ENCODE results near the gene ACAN. TPM values are rescaled to one million over a fixed set of nuclear protein-coding genes. Genes with fewer than 3 reads are reported as not detected.

ACAN gene
- total RNA-seq, 1 experiment from 2014 or later: 0.03 TPM

DNA sequence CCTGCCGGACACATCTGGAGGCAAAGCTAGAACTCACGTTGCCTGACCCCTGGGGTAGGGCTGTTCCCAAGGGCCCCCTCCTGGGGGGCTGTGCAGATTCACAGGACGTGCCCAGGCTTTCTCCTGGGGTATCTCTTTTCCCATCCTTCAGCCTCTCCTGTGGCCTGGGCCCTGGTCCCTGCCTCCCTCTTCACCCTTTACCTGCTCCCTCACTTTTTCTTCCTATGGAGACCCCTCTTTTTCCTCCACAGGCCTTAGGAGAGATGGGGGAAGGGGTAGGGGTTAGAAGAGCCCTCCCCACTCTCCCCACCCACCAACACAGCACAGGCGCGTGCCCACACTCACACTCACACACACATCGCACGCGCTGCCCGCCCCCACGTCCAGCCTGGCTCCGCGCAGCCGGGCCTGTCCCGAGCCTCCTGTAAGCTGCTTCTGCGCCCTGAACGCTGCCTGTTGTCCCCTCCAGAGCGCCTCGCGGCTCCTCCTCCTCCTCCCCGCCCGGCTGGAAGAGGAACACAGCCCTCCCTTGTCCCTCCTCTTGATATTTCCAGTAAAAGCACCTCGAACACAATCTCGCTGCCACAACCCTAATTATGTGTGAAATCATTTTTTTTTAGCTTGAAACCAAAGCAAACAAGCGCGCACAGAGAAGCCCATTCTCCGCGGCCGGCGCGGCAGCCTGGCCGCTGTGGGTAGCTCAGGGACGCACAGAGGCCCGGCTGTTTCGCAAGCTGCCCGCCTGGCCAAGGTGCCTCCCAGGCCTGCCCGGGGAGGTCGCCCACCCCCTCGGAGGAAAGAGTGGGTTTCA lies 33.9 kb upstream of the ACAN start:
- BruUV-seq (replicated peaks): no TSS peak
- no peaks in the 10 kb centered on the region for H3K9me3 ChIP-seq (ENCODE audit: control insufficient read depth, insufficient read depth, low read depth, low read length)
- H3K4me1 ChIP-seq (ENCODE audit: control insufficient read depth, insufficient read depth, low read length): no peaks in the 10 kb centered on the region
- in situ Hi-C loops (cut with HindIII; ENCODE audit: low pct_unique_long_range_greater_than_20kb, low sequenced_read_pairs): no loop called here
- no peak for TF ChIP-seq SIN3A (IDR thresholded peaks at IDR 0.05; ENCODE audit: borderline replicate concordance, insufficient read depth, low read depth, low read length)
- no peak for TF ChIP-seq POLR2AphosphoS5 (IDR thresholded peaks at IDR 0.05; ENCODE audit: low read depth, low read length)
- TF ChIP-seq, protein P1, sequence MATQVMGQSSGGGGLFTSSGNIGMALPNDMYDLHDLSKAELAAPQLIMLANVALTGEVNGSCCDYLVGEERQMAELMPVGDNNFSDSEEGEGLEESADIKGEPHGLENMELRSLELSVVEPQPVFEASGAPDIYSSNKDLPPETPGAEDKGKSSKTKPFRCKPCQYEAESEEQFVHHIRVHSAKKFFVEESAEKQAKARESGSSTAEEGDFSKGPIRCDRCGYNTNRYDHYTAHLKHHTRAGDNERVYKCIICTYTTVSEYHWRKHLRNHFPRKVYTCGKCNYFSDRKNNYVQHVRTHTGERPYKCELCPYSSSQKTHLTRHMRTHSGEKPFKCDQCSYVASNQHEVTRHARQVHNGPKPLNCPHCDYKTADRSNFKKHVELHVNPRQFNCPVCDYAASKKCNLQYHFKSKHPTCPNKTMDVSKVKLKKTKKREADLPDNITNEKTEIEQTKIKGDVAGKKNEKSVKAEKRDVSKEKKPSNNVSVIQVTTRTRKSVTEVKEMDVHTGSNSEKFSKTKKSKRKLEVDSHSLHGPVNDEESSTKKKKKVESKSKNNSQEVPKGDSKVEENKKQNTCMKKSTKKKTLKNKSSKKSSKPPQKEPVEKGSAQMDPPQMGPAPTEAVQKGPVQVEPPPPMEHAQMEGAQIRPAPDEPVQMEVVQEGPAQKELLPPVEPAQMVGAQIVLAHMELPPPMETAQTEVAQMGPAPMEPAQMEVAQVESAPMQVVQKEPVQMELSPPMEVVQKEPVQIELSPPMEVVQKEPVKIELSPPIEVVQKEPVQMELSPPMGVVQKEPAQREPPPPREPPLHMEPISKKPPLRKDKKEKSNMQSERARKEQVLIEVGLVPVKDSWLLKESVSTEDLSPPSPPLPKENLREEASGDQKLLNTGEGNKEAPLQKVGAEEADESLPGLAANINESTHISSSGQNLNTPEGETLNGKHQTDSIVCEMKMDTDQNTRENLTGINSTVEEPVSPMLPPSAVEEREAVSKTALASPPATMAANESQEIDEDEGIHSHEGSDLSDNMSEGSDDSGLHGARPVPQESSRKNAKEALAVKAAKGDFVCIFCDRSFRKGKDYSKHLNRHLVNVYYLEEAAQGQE (IDR thresholded peaks at IDR 0.05; ENCODE audit: insufficient read depth in 1 of 2, low read depth in 2 of 2, low read length in 1 of 2): no peak
- TF ChIP-seq, protein P2, sequence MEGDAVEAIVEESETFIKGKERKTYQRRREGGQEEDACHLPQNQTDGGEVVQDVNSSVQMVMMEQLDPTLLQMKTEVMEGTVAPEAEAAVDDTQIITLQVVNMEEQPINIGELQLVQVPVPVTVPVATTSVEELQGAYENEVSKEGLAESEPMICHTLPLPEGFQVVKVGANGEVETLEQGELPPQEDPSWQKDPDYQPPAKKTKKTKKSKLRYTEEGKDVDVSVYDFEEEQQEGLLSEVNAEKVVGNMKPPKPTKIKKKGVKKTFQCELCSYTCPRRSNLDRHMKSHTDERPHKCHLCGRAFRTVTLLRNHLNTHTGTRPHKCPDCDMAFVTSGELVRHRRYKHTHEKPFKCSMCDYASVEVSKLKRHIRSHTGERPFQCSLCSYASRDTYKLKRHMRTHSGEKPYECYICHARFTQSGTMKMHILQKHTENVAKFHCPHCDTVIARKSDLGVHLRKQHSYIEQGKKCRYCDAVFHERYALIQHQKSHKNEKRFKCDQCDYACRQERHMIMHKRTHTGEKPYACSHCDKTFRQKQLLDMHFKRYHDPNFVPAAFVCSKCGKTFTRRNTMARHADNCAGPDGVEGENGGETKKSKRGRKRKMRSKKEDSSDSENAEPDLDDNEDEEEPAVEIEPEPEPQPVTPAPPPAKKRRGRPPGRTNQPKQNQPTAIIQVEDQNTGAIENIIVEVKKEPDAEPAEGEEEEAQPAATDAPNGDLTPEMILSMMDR (IDR thresholded peaks at IDR 0.05): no peak
- no peak for TF ChIP-seq TCF7L2 (IDR thresholded peaks at IDR 0.05; ENCODE audit: low read depth, low read length)
- peak overlapping the region; percentile 3 to 40; a peak in 2 of 4 replicates for H3K4me3 ChIP-seq (ENCODE audit: low read depth in 2 of 2, low read length in 2 of 2)
- ATAC-seq (peak; percentile 86), DNase-seq (ENCODE audit: low read depth, low spot score) (no peak)
- H3K36me3 ChIP-seq (ENCODE audit: control insufficient read depth, insufficient read depth, low read length): no peaks in the 10 kb centered on the region
- intact Hi-C loops (cut with micrococcal nuclease; ENCODE audit: unreplicated experiment): no loop called here
- H3K27me3 ChIP-seq (ENCODE audit: control insufficient read depth, insufficient read depth, low read length): peaks cover 17% of the 10 kb centered on the region
- ChIA-PET POLR2A (interaction anchor here (0.6 to 0.7 kb wide), 3 partner anchors 30 to 306 kb away, joined by 3 to 6 read pairs (median 4); no protein-coding TSS in a partner anchor), CTCF (interaction anchor here (0.6 kb wide), 1 partner anchor 93 kb away, joined by 10 read pairs; no protein-coding TSS in a partner anchor)
- no peak overlapping the region for H3K27ac ChIP-seq (ENCODE audit: low read length)

DNA sequence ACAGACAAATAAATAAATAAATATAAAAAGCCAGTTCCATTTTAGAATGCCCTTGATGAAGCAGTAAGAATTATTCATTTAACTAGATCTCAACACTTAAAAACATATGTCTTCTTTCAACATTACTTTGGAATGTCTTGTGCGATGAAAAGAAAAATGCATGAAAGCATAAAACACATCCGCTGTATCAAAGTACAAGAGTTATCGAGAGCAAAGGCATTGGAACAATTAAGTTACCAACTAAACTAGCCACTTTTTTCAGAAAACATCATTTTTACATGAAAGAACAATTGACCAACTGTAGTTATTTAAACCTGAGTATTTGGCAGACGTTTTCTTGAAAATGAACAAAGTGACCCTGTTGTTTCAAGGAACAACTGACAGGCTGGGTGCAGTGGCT lies 27.5 kb upstream of the ACAN start:
- Histone ChIP-seq H3K36me3 (ENCODE audit: control insufficient read depth, insufficient read depth, low read length) (no peaks in the 10 kb centered on the region), H3K4me3 (ENCODE audit: low read depth in 2 of 2, low read length in 2 of 2) (no peak overlapping the region), H3K9me3 (ENCODE audit: control insufficient read depth, insufficient read depth, low read depth, low read length) (peaks cover 3% of the 10 kb centered on the region; the same call in 1 of the 2 replicates), H3K27ac (ENCODE audit: low read length) (no peak overlapping the region), H3K27me3 (ENCODE audit: control insufficient read depth, insufficient read depth, low read length) (peaks cover 4% of the 10 kb centered on the region; the same call in 1 of the 2 replicates), H3K4me1 (ENCODE audit: control insufficient read depth, insufficient read depth, low read length) (no peaks in the 10 kb centered on the region)
- DNase-seq (ENCODE audit: low read depth, low spot score): no peak
- no peak for TF ChIP-seq TCF7L2 (IDR thresholded peaks at IDR 0.05; ENCODE audit: low read depth, low read length)
- TF ChIP-seq, protein P2 (IDR thresholded peaks at IDR 0.05): no peak
- ChIA-PET POLR2A (interaction anchor here (0.6 kb wide), 1 partner anchor 12 kb away, joined by 3 read pairs; no protein-coding TSS in a partner anchor), CTCF (no interaction called here)
- ATAC-seq: no peak
- in situ Hi-C loops (cut with HindIII; ENCODE audit: low pct_unique_long_range_greater_than_20kb, low sequenced_read_pairs) (no loop called here), intact Hi-C loops (cut with micrococcal nuclease; ENCODE audit: unreplicated experiment) (no loop called here)
- no TSS peak for BruUV-seq (replicated peaks)

Measured in Panc1 (cell line).